A549 (cell line): ENCODE results near the gene ERAP2.

Experiments used
- HOXA7 ChIP-seq: fragments of 250-450 bp; sonication (Bioruptor Pico); IDR thresholded peaks from 2 replicates; pipeline ENCODE4 v1.5.0; 2020; ENCODE audit warnings: mild to moderate bottlenecking, moderate library complexity
- JUN ChIP-seq, 2 experiments: fragments of >200 bp; sonication (Bioruptor Twin); formaldehyde crosslinking; IDR thresholded peaks; 2 replicates in 1 of 2; 3 replicates in 1 of 2; pipeline ENCODE4 v1.6.1; 2016 to 2017
- POLR2AphosphoS2 ChIP-seq: conservative IDR thresholded peaks from 2 replicates; pipeline ENCODE4 v1.6.1; 2012; ENCODE audit warnings: low read length, improper control_type of control experiment, inconsistent platforms
- SMC3 ChIP-seq: fragments of >200 bp; sonication (Bioruptor Twin); formaldehyde crosslinking; IDR thresholded peaks from 3 replicates; pipeline ENCODE4 v1.6.1; 2018; ENCODE audit warnings: inconsistent platforms
- TF ChIP-seq, protein P1 (sequence below): fragments of >200 bp; sonication (Bioruptor Twin); formaldehyde crosslinking; IDR thresholded peaks from 3 replicates; pipeline ENCODE4 v1.5.1; 2016

DNA sequence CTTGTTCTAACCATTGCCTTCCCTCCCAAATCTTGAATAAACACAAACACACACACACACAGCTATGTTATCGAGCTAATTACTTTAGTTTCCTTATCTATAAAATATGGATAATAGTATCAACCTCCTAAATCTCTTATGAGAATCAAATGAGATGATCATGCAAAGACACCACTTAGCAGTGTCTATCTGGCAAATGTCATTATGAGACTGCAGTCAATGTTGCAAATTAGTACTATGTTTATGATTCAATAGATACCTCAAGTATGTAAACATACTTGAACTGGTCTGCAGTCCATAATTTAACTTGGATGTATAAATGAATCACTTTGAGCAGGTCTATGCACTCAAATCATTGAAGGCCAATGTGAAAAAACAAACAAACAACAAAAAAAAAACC, 22.2 kb upstream of the ERAP2 start:
- TF ChIP-seq JUN (IDR thresholded peaks at IDR 0.05) (no peak), HOXA7 (CRISPR knock-in tag) (no peak), POLR2AphosphoS2 (no peak), SMC3 (no peak)
- TF ChIP-seq, protein P1, sequence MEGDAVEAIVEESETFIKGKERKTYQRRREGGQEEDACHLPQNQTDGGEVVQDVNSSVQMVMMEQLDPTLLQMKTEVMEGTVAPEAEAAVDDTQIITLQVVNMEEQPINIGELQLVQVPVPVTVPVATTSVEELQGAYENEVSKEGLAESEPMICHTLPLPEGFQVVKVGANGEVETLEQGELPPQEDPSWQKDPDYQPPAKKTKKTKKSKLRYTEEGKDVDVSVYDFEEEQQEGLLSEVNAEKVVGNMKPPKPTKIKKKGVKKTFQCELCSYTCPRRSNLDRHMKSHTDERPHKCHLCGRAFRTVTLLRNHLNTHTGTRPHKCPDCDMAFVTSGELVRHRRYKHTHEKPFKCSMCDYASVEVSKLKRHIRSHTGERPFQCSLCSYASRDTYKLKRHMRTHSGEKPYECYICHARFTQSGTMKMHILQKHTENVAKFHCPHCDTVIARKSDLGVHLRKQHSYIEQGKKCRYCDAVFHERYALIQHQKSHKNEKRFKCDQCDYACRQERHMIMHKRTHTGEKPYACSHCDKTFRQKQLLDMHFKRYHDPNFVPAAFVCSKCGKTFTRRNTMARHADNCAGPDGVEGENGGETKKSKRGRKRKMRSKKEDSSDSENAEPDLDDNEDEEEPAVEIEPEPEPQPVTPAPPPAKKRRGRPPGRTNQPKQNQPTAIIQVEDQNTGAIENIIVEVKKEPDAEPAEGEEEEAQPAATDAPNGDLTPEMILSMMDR = no peak
